ENCODE measurements around the gene NRXN3. TPM values are rescaled to one million over a fixed set of nuclear protein-coding genes. Genes with fewer than 3 reads are reported as not detected.
"Not testable (repeated sequence)": the region's sequence is repeated elsewhere in the genome, so short reads cannot be mapped to it uniquely, and the experiment has no call there.

Gene NRXN3
- total RNA-seq, 1 experiment from 2014 or later = 0.02 TPM

- Histone ChIP-seq H3K4me3 (no peak overlapping the region), H3K9me3 (replicated peaks) (no peaks in the 10 kb centered on the region), H3K27me3 (no peaks in the 10 kb centered on the region), H3K27ac (no peak overlapping the region), H3K36me3 (no peaks in the 10 kb centered on the region), H3K4me1 (no peaks in the 10 kb centered on the region)
- no peak for DNase-seq
Observed at GRCh38 chr14:79732911-79733655, 1562.9 kb downstream of the NRXN3 start.

- Histone ChIP-seq H3K9me3 (replicated peaks) (no peaks in the 10 kb centered on the region), H3K4me3 (no peak overlapping the region), H3K27me3 (no peaks in the 10 kb centered on the region), H3K27ac (no peak overlapping the region), H3K36me3 (no peaks in the 10 kb centered on the region), H3K4me1 (no peaks in the 10 kb centered on the region)
- no peak for DNase-seq
Observed at GRCh38 chr14:79734151-79734550, 1564.0 kb downstream of the NRXN3 start.

- Histone ChIP-seq H3K36me3 (no peaks in the 10 kb centered on the region), H3K27me3 (no peaks in the 10 kb centered on the region), H3K4me3 (no peak overlapping the region), H3K27ac (no peak overlapping the region), H3K4me1 (no peaks in the 10 kb centered on the region), H3K9me3 (replicated peaks) (no peaks in the 10 kb centered on the region)
- no peak for DNase-seq
Observed at GRCh38 chr14:79734656-79735055, 1564.5 kb downstream of the NRXN3 start.

- DNase-seq = no peak
- H3K4me1 ChIP-seq = no peaks in the 10 kb centered on the region
- no peaks in the 10 kb centered on the region for H3K27me3 ChIP-seq
- no peaks in the 10 kb centered on the region for H3K36me3 ChIP-seq
- H3K9me3 ChIP-seq (replicated peaks) = no peaks in the 10 kb centered on the region
- H3K27ac ChIP-seq = no peak overlapping the region
- H3K4me3 ChIP-seq = no peak overlapping the region
Observed at GRCh38 chr14:79735121-79735520, 1564.9 kb downstream of the NRXN3 start.

- Histone ChIP-seq H3K9me3 (replicated peaks) (no peaks in the 10 kb centered on the region), H3K4me3 (no peak overlapping the region), H3K4me1 (no peaks in the 10 kb centered on the region), H3K27ac (no peak overlapping the region), H3K36me3 (no peaks in the 10 kb centered on the region), H3K27me3 (no peaks in the 10 kb centered on the region)
- DNase-seq = no peak
Observed at GRCh38 chr14:79740066-79740601, 1570.0 kb downstream of the NRXN3 start.

GRCh38 chr14:79742142-79742541 lies 1572.0 kb downstream of the NRXN3 start:
- Histone ChIP-seq H3K4me1 (no peaks in the 10 kb centered on the region), H3K9me3 (replicated peaks) (no peaks in the 10 kb centered on the region), H3K36me3 (no peaks in the 10 kb centered on the region), H3K4me3 (no peak overlapping the region), H3K27me3 (no peaks in the 10 kb centered on the region), H3K27ac (no peak overlapping the region)
- DNase-seq = no peak

- no peaks in the 10 kb centered on the region for H3K9me3 ChIP-seq (replicated peaks)
- no peaks in the 10 kb centered on the region for H3K27me3 ChIP-seq
- H3K4me1 ChIP-seq = no peaks in the 10 kb centered on the region
- no peak for DNase-seq
- no peak overlapping the region for H3K27ac ChIP-seq
- H3K36me3 ChIP-seq = no peaks in the 10 kb centered on the region
- no peak overlapping the region for H3K4me3 ChIP-seq
Observed at GRCh38 chr14:79745046-79745445, 1574.9 kb downstream of the NRXN3 start.

GRCh38 chr14:79749065-79749464 lies 1578.9 kb downstream of the NRXN3 start:
- Histone ChIP-seq H3K4me3 (no peak overlapping the region), H3K4me1 (no peaks in the 10 kb centered on the region), H3K27me3 (no peaks in the 10 kb centered on the region), H3K27ac (no peak overlapping the region), H3K36me3 (no peaks in the 10 kb centered on the region), H3K9me3 (replicated peaks) (no peaks in the 10 kb centered on the region)
- no peak for DNase-seq

- Histone ChIP-seq H3K36me3 (no peaks in the 10 kb centered on the region), H3K9me3 (replicated peaks) (no peaks in the 10 kb centered on the region), H3K27ac (no peak overlapping the region), H3K4me3 (no peak overlapping the region), H3K4me1 (no peaks in the 10 kb centered on the region), H3K27me3 (0 out of 2 replicates have a peak, but pooled peaks cover 3% of the 10 kb centered on the region)
- no peak for DNase-seq
Observed at GRCh38 chr14:79758985-79759384, 1588.8 kb downstream of the NRXN3 start.

GRCh38 chr14:79764323-79764722 lies 1594.2 kb downstream of the NRXN3 start:
- Histone ChIP-seq H3K9me3 (replicated peaks) (no peaks in the 10 kb centered on the region), H3K4me1 (no peaks in the 10 kb centered on the region), H3K27me3 (no peaks in the 10 kb centered on the region), H3K36me3 (no peaks in the 10 kb centered on the region), H3K4me3 (no peak overlapping the region), H3K27ac (no peak overlapping the region)
- no peak for DNase-seq

GRCh38 chr14:79766511-79766910 lies 1596.3 kb downstream of the NRXN3 start:
- H3K4me1 ChIP-seq = no peaks in the 10 kb centered on the region
- no peaks in the 10 kb centered on the region for H3K36me3 ChIP-seq
- no peaks in the 10 kb centered on the region for H3K9me3 ChIP-seq (replicated peaks)
- no peak for DNase-seq
- no peaks in the 10 kb centered on the region for H3K27me3 ChIP-seq
- no peak overlapping the region for H3K4me3 ChIP-seq
- no peak overlapping the region for H3K27ac ChIP-seq

- no peaks in the 10 kb centered on the region for H3K4me1 ChIP-seq
- no peak overlapping the region for H3K27ac ChIP-seq
- DNase-seq = no peak
Observed at GRCh38 chr14:79767251-79767650, 1597.1 kb downstream of the NRXN3 start.

GRCh38 chr14:79767721-79768120 lies 1597.5 kb downstream of the NRXN3 start:
- not testable (repeated sequence) for H3K4me1 ChIP-seq; H3K27me3 ChIP-seq; H3K27ac ChIP-seq; DNase-seq; H3K4me3 ChIP-seq; H3K36me3 ChIP-seq; H3K9me3 ChIP-seq (replicated peaks)

More at GRCh38 chr14:79767251-79767650, 1597.1 kb downstream of the NRXN3 start:
- H3K4me3 ChIP-seq = no peak overlapping the region
- H3K36me3 ChIP-seq = no peaks in the 10 kb centered on the region
- H3K27me3 ChIP-seq = no peaks in the 10 kb centered on the region
- no peaks in the 10 kb centered on the region for H3K9me3 ChIP-seq (replicated peaks)

GRCh38 chr14:79781882-79782281 lies 1611.7 kb downstream of the NRXN3 start:
- Histone ChIP-seq H3K4me3 (no peak overlapping the region), H3K9me3 (replicated peaks) (no peaks in the 10 kb centered on the region), H3K36me3 (no peaks in the 10 kb centered on the region), H3K27me3 (no peaks in the 10 kb centered on the region), H3K27ac (no peak overlapping the region), H3K4me1 (no peaks in the 10 kb centered on the region)
- DNase-seq = no peak

- H3K36me3 ChIP-seq = no peaks in the 10 kb centered on the region
- DNase-seq = no peak
- H3K4me3 ChIP-seq = no peak overlapping the region
- H3K9me3 ChIP-seq (replicated peaks) = no peaks in the 10 kb centered on the region
- no peak overlapping the region for H3K27ac ChIP-seq
- H3K4me1 ChIP-seq = no peaks in the 10 kb centered on the region
- H3K27me3 ChIP-seq = no peaks in the 10 kb centered on the region
Observed at GRCh38 chr14:79783041-79783440, 1612.9 kb downstream of the NRXN3 start.

- DNase-seq = no peak
- Histone ChIP-seq H3K4me1 (no peaks in the 10 kb centered on the region), H3K27me3 (no peaks in the 10 kb centered on the region), H3K27ac (no peak overlapping the region), H3K4me3 (no peak overlapping the region), H3K9me3 (replicated peaks) (no peaks in the 10 kb centered on the region), H3K36me3 (no peaks in the 10 kb centered on the region)
Observed at GRCh38 chr14:79786522-79786921, 1616.3 kb downstream of the NRXN3 start.

Measured in SJCRH30 (cell line).